GM21528 (cell line): Measurements from ENCODE around the gene SLC35A2.

ENCODE experiments used
- ATAC-seq: cut with Tn5 transposase; IDR thresholded peaks from one replicate; pipeline ENCODE4 v1.9.1; 2021; ENCODE audit warnings: mild to moderate bottlenecking, moderate library complexity; ENCODE audit not compliant: unreplicated experiment, low FRiP score

SLC35A2 gene

GRCh38 chrX:48927736-48928382 is 16.4 kb upstream of the SLC35A2 start:
- ATAC-seq: no peak

DNA sequence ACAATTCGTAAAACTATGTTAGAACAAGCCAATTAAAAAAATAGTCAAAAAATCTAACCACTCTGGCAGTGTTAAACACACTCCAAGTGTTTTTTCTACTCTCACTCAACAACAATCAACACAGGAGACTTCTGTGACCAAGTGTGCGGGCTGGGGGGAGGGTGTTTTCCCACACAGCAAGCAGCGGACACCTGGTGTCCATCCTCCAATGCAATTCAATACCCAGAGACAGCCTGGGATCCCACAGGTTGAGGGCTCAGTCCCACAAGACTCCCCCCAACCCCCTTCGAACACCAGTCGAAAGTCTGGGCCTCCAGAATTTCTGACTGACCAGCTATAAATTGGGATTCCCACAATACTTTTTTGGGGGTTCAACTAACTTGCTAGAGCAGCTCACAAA is 15.7 kb upstream of the SLC35A2 start:
- ATAC-seq: no peak

DNA sequence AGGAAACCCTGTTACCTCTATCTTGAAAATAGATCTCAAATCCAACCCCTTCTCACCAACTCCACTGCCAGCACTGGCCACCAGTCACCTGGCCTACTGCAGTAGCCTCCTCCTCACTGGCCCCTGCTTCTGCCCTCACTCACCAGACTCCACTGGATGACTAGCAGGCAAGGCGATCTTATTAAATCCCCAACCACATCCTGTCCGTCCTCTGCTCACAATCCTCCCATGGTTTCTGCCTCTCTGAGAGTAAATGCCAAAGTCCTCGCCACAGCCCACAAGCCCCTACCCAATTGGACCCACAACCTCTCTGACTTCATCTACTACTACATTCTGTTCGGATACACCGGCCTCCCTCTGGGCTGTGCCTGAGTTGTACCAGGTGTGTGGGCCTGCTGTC is 12.8 kb upstream of the SLC35A2 start:
- ATAC-seq: no peak

- ATAC-seq: no peak
These were observed 12.3 kb upstream of the SLC35A2 start for GRCh38 chrX:48923771-48924170.

GRCh38 chrX:48920718-48921104 is 9.3 kb upstream of the SLC35A2 start:
- ATAC-seq: no peak

GRCh38 chrX:48919947-48920717 is 8.7 kb upstream of the SLC35A2 start:
- no peak for ATAC-seq

- ATAC-seq: no peak
These were observed 8.0 kb upstream of the SLC35A2 start for GRCh38 chrX:48919360-48919841.

DNA sequence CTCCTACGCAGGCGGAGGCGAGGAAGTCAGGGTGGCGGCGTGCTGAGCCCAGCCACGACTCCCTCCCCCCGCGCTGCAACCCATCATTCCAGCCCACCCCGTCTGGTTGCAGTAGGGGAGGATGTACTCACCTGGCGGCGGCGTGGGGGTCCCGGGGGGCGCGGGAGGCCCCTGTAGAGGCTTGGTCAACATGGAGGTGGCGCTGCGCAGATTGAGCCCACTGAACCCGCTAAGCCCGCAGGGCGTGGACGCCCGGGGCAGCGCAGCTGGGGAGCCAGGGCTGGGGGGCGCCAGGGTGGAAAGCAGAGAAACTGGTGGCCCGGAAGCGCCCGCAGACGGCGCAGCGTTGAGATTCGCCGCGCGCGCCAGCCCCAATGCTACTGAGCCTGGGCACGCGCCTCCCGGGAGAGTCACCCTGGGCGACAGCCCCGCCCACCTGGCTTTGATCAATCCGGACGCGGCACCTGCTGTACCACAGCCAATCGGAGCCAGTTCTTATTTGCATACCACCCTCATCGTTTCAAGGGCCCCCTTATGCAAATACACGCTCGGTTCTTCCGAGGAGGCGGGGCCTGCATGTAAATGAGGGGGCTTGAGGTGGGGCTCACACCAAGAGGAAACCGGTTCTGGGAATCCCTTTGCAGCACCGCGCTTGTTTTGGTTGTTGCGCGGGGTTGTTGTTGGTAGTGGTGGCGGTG is 7.3 kb upstream of the SLC35A2 start, which contains the start of gene PIM2:
Gene PIM2 (minus strand): TSS at position 382 of the 698 bp plus-strand sequence. CDS start 190 bp downstream, at position 192.
- ATAC-seq: peak; percentile 73

DNA sequence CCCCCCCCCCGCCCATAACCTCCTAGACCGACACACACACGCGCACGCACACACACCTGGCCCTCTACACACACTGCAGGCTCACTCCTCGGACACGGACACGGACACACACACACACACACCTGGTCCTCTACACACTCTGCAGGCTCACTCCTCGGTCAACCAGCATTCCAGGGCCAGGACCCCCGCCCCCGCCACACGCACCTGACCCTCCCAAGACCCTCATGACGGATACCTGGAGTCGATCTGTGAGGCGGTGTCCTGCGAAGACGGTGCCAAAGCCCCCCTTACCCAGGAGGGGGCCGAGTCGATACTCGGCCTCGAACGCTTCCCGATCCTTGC is 6.8 kb upstream of the SLC35A2 start:
- no peak for ATAC-seq

DNA sequence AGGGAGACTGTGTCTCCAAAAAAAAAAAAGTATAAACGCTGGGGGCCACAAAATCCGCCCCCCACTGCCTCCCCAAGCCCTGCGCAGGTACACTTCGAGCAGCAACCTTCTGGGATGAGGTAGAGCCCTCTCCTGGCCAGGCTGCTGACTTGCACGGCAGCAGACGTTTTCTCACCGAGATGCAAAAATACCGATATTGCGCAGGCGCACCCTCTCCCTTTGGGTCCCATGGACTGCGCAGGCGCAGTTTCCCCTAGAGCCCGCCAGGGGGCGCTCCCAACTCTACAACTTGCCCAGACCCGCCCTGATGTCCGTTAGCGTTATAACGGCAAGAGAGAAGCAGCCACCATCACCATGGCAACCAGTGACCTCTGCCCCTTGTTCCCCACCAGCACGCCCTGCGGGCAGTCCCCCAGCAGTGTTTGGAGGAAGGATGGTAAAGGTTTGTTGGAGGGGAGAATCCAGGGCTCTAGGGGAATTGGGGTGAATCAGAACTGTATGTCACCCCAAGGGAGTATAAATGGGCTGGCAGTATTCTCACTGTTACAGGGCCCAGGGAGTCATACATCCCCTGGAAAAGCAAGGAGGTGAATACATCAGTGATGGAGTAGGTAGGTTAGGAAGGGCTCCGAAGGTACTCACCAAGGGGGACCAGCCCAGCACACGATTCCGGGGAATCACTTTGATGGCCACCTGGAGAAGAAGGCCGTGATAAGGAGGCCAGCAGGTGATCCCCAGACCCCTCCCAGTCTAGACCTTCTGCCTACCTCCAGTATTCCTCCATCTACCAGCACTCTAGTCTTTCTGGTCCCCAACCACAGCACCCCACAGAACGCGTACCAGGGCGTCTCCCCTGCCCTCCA is 5.9 kb upstream of the SLC35A2 start:
- peak; percentile 34 for ATAC-seq

DNA sequence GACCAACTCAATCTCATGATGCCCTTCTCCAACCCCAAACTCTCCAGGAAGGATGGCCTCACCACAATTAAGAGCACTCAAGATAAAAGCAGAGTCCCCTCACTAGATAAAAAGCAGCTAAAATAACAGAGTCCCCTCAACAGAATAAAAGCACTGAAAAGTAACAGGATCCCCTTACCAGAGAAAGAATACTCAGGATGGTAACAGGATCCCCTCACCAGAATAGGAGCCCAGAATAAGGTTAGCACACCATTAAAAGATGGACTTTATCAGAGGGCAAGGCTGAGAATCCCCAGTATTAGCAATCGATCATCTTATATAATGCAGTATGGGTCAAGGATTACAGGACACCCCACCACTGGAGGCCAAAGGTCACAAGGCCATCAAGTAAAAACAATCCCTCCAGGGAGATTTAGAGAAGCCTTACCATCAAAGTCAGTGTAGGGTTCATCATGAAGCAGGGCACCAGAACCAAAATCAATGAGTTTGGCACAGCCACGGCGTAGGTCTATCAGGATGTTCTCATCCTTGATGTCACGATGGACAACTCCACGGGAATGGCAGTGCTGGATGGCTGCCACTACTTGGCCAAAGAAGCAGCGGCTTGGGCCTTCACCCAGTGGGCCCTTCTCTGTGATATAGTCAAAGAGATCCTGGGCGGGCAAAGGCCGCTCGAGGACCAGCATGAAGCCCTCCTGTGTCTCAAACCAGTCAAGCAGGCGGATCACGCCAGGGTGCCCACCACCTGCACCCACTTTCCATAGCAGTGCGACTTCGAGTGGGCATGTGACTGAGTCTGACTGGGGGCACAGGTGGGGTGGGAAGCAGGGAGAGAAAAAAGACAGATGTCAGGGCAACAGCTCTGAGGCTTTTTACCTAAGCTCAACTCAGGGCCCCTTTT is 3.4 kb upstream of the SLC35A2 start:
- ATAC-seq: no peak

GRCh38 chrX:48913605-48914366 is 2.3 kb upstream of the SLC35A2 start:
- ATAC-seq: no peak

- ATAC-seq: no peak
These were observed 477 bp downstream of the SLC35A2 start for GRCh38 chrX:48910926-48911411.

DNA sequence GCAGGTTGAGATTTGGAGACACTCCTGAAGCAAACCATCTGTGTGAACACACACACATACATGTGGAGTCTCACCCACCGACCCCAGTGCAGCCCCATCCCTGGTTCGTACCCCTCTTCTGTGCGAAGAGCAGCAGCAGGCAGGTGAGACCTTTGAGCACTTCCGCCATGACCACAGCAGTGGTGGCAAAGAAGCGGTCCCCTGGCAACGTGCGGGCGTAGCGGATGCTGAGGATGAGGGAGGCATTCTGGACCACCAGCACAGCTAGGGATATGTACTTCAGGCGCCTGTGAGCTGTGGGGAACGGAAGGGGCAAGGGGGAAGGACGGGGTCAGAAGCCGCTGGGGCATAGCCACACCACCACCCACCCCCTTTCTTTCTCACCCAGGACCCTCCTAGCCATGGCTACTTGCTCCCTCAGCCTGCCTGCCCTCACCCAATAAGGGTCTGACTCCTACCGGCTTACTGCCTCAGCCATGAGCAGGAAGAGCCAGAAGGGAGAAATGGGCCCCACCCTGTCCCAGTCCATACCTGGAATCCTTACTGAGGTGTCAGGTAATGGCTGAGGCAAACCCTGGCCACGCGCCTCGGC is 1.6 kb downstream of the SLC35A2 start:
- ATAC-seq: no peak

DNA sequence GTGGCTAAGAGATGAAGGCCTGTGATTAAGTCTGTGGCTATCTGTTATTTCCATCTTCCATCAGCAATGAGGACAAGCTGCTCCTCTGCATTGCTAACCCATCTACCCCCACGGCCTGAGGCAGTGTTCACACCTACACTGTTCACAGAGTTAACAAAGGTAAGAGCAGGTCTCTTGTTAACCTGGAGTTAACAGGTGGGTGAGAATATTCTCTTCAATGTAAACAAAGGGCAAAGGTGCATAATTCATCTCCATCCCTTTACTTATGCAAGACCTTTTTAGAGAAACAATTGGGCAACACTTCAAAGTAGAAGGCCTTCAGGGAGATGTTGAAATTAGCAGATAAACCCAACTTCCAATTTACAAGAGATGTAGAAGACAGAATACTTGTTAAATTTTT is 2.8 kb downstream of the SLC35A2 start:
- no peak for ATAC-seq

DNA sequence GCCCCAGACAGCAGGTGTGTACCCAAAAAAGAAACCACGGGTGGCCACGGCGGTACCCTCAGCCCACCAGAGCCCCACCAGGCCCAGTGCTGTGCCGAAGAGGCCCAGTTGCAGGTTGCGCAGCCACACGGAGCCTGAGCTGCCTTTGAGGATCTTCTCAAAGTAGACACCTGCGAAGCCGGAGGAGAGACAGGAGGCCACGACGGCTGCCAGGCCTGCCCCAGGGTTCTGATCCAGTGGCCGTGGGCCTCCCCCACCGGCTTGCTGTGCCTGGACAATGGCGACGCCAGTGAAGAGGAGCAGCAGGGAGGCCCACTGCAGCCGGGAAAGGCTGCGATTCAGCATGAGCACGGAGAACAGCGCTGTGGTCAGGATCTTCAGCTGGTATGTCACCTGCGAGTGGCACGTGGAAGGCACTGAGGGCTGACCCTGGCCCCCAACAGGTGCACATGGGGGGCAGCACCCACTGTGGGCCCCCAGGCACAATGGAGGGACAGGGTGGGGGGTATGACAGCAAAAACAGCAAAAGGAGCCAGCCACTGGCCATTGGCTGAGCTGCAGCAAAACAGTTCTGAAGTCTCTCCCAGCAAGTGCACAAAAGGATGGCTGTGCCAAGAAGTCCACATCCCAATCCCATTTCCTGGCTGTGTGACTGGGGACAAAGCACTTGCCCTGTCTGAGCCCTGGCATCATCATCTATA is 6.2 kb downstream of the SLC35A2 start:
- no peak for ATAC-seq

DNA sequence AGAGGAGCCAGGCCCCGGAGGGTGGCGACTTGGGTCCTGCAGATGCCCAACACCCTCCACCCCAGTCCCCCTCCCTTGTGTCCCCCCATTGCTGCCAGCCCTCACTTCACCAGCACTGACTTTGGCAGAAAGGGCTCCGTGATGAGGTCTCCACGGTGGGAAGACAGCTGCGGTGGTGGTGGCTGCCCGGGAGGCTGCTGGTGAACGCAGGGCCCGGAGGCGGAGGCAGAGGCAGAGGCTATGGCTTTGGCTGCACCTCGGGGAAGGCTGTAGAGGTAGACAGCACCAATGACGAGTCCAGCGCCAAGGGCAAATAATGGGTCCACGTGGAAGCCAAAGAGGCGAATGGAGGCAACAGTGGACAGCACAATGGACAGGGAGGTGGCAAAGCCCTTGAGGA is 6.8 kb downstream of the SLC35A2 start:
- ATAC-seq: no peak

DNA sequence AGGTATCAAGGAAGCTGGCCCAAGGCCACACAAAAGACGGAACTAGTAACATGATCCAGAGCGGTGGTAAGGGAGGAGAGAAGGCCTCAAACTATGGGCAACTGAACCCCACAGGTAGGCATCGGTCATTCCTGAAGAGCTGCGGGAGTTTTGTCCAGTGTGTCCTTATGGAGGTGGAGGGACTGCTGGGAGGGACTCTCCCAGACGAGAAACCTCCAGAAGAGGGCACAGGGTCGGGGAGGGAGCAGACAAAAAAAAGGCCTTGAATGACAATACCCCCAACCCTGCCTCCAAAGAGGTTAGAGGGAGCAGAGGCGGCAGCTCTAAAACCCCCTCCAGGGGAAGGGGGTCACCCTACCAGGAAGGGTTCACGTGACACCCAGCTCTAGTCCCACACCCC is 7.3 kb downstream of the SLC35A2 start:
- no peak for ATAC-seq
